GM12891 (cell line): ENCODE data around the gene LMO3.

Source experiments
- DNase-seq: peaks from one replicate; pipeline ENCODE4 v3.0.0; 2011; ENCODE audit warnings: low spot score; ENCODE audit not compliant: insufficient read length
- FAIRE-seq: peaks from 2 replicates; lab custom pipeline; 2011; peaks lifted over from hg19 to GRCh38; lab: Jason Lieb, UNC
- PAX5 ChIP-seq: IDR thresholded peaks from 2 replicates; pipeline ENCODE4 v1.6.1; 2011; ENCODE audit warnings: low read length, moderate library complexity, mild to moderate bottlenecking; ENCODE audit not compliant: insufficient read depth, severe bottlenecking
- POLR2A ChIP-seq: IDR thresholded peaks from 2 replicates; pipeline ENCODE4 v1.6.1; 2011; ENCODE audit warnings: low read depth, low read length, control low read depth
- POLR2AphosphoS5 ChIP-seq: IDR thresholded peaks from 2 replicates; pipeline ENCODE4 v1.6.1; 2011; ENCODE audit warnings: low read depth, low read length, control low read depth
- POU2F2 ChIP-seq: IDR thresholded peaks from 2 replicates; pipeline ENCODE4 v1.6.1; 2011; ENCODE audit warnings: low read depth, mild to moderate bottlenecking, control low read depth, low read length, moderate library complexity
- SPI1 ChIP-seq: IDR thresholded peaks from 2 replicates; pipeline ENCODE4 v1.6.1; 2011; ENCODE audit warnings: low read depth, low read length, control low read depth
- TAF1 ChIP-seq: IDR thresholded peaks from 2 replicates; pipeline ENCODE4 v1.6.1; 2011; ENCODE audit warnings: low read depth, low read length, control low read depth

The LMO3 gene

DNA sequence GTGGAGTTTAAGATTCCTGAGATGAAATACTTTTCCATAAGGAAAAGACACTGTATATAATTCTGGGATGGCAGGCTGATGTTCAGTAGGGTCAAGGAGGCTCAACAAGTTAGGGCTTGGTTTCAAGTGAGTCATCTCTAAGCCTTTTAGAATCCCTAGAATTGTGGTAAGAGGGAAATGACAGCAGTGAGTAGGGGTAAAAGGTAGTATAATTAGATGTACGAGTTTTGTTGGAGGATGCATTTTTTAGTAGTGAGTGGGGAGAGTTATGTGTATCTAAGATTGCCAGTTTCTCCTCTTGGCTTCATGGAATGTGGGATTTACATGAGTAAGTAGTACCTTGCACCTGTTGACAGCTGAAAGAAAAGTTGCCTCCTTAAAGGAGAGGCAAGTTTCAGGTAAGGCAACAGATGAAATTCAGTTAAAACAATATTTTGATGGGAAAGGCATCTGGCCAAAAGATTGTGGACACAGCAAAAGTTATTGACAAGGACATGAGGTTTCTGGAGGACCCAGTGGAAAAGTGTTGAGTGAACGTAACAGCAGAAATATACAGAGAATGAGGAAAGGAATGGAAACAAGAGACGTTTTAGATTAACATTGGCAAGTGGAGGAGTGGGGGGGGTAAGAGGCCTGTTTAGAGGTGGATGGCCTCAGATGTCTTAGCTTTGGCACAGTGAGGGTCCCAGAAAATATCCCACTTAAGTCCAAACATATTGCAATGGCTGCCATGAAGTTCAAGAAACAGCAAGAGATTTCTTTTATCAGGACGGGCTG is 21.8 kb downstream of the LMO3 start:
- TF ChIP-seq POLR2AphosphoS5, result no peak
- TF ChIP-seq PAX5, result no peak
- TF ChIP-seq SPI1, result no peak
- TF ChIP-seq POLR2A, result no peak
- TF ChIP-seq POU2F2, result no peak
- no peak for TF ChIP-seq TAF1
- FAIRE-seq (no peak), DNase-seq (no peak)

DNA sequence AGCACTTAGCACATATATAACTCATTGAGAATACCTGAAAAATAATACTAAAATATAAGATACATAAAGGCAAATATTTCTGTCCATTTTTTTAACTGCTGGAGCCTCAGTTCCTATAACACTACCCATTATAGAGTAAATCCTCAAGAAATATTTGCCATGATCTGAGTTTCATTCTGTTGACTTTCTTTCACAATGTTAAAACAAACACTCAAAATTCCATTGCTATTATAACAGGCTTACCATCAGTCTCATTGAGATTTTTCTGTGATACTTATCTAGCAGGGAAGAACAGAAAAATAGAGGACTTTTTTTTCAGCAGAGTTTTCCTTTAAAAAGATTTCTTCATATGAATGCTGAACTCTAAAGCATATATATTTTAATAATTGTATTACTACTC is 24.5 kb downstream of the LMO3 start:
- no peak for DNase-seq
- no peak for FAIRE-seq
- TF ChIP-seq POLR2AphosphoS5, result no peak
- TF ChIP-seq PAX5, result no peak
- TF ChIP-seq POU2F2, result no peak
- TF ChIP-seq SPI1, result no peak
- TF ChIP-seq POLR2A, result no peak
- no peak for TF ChIP-seq TAF1

DNA sequence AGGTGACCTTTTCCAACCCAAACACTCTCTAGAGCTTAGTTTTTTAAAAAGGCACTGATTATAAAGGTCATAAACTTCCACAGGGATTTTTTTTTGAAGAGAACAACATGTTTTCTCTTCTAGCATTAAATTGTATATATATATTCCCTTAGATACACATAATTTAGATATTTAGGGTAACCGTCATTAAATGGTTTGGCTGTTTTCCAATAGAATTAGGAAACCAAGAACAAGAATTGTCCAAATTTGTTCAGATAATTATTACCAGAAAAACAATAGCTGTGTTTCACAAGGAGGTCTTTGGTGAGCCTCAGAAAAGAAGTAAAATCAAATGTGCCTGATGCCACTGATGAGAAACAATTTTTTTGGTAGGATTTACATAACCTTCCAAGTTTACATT is 26.9 kb downstream of the LMO3 start:
- no peak for TF ChIP-seq POLR2A
- no peak for FAIRE-seq
- no peak for DNase-seq

DNA sequence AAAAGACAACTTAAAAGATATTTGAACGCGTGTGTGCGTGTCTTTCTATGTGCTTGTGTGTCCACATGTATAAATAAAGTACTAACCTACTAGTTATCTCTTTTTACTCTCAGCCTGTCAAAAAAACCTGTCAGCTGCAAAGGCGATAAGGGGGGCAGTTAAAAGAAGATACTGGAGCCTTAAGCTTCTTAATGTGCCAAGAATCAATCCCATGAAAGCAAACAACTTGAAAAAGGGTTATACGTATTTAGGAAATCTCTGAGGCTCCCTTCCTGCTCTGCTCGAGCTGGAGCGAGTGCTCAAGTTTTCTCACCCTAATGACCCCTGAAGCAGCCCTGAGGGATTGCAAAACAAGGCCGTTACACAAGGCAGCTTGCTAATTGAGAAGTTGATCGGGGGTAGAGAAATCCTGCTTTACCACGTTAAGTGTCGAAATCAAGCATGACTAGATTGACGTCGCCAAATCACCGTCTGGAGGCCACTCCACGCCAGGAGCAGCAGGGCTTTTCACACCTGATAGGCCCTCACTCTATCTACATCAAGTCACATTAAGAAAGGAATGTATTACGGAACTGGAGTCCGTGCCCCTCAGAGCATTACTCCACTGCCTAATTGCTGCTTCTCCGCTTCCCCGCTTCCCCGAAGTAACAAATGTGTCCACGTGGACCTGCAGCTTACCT is 32.4 kb downstream of the LMO3 start:
- DNase-seq (no peak), FAIRE-seq (no peak)
- no peak for TF ChIP-seq POU2F2
- TF ChIP-seq PAX5, result no peak
- TF ChIP-seq TAF1, result no peak

DNA sequence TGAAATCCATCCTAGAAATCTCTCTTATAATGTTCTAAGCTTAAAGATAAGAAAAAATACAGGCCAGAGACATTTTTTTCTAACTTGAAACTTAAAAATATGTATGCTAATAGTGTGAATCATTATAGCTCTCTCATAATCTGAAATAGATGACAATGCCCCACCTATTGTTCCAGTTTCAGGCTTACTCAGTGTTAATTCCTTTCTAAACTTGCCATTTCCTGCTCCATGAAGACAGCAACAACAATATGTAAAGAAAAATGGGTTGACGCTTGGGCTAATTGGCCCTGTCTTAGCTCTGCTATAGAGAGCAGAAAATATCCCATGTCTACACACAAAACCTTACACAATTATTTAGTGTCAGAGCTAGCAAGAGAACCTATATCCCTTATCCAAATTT is 37.1 kb downstream of the LMO3 start:
- DNase-seq, result peak; percentile 1
- no peak for TF ChIP-seq POLR2A
- TF ChIP-seq TAF1, result no peak
- TF ChIP-seq POLR2AphosphoS5, result no peak
- no peak for TF ChIP-seq SPI1
- TF ChIP-seq PAX5, result no peak
- TF ChIP-seq POU2F2, result no peak
- no peak for FAIRE-seq

DNA sequence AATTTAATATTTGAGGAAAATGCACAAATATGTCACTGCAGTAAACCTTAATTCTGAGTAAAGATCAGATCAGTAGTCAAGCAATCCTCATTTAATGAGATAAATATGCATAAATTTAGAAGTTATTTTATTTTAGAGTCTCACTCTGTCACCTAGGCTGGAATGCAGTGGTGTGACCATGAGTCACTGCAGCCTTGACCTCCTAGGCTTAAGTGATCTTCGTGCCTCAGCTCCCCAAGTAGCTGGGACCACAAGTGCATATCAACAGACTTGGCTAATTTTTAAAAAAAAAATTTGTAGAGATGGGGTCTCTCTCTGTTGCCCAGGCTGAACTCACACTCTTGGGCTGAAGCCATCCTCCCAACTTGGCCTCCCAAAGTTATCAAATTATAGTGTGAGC is 41.3 kb downstream of the LMO3 start:
- DNase-seq (no peak), FAIRE-seq (no peak)
- TF ChIP-seq POLR2AphosphoS5 (no peak), SPI1 (no peak), PAX5 (no peak), TAF1 (no peak), POLR2A (no peak), POU2F2 (no peak)

DNA sequence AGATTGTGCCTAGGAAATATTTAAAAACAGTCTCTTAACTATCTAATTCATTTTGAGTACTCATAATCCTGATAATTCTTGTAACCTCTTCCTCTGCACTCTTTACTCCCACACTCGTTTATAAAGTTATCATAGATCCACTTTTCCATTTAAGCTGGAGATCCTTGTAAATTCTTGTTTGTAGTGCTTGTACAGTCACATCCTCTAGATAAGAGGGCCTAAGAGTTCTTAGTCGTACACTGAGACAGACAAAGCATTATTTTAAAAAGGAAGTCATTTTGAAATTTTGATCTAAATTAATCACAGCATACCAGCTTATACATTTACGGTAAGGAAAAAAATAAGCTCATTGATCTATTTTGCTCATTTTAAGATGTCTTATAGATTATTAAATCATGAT is 42.5 kb downstream of the LMO3 start:
- DNase-seq (no peak), FAIRE-seq (no peak)
- TF ChIP-seq POU2F2 (no peak), SPI1 (no peak), POLR2AphosphoS5 (no peak), POLR2A (no peak), PAX5 (no peak)

DNA sequence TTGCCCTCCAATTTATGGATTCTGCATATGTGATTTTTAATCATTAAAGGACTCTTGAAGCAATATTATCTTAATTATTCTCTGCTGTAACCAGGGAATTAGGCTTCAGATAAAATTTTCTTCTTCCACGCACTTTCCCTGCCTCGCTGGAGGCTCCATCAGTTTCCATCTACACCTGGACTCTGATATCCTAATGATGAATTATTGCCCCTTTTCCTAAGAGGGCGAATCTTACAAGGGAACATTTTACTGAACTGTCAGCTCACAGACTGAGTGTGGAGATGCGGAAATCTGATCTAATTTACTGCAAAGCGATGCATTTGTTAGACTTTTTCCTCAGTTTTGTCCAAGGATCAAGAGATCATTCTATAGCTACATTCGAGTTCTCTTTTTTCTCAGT is 43.0 kb downstream of the LMO3 start:
- DNase-seq (no peak), FAIRE-seq (no peak)
- no peak for TF ChIP-seq POU2F2
- TF ChIP-seq POLR2AphosphoS5, result no peak
- no peak for TF ChIP-seq SPI1
- no peak for TF ChIP-seq POLR2A
- TF ChIP-seq PAX5, result no peak
- TF ChIP-seq TAF1, result no peak

DNA sequence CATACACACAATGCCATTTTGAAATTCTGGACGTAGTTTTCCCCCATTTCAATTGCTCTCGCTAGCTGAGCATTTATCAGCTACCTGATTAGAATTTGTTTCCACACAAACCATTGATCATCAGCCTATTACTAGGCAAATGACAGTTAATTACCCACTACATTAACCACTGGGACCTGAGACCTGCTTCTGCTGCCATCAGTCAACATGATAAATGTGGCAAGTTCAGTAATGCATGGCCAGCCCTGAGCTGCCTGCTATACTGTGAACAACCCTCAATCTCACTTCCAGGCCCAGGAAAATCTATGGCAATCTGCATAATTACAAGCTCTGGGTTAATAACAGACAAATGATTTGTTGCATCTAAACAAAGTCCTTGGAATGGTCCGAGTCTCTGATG is 43.5 kb downstream of the LMO3 start:
- FAIRE-seq (no peak), DNase-seq (no peak)
- TF ChIP-seq POU2F2, result no peak
- no peak for TF ChIP-seq TAF1

DNA sequence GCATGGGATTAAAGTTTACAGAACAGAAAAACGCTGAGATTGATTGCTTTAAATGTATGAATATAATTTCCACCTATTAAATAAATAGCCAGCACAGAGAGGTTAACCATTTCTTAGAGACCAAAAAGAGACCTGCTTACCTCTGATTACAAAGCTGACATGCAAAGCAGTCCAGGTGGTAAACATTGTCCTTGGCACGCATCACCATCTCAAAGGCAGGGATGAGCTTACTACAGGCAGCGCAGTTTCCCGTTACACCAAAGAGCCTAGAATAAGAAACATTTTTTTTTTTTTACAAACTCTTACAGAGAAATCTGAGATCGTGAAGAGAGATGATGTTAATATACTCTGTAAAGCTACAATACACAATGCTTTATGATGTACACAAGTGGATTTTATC is 45.7 kb downstream of the LMO3 start:
- TF ChIP-seq POLR2A, result no peak
- no peak for TF ChIP-seq POU2F2
- no peak for TF ChIP-seq PAX5
- TF ChIP-seq SPI1, result no peak
- TF ChIP-seq POLR2AphosphoS5, result no peak
- no peak for TF ChIP-seq TAF1
- DNase-seq, result no peak
- FAIRE-seq, result no peak
